ENCODE data around the gene ATRX. TPM values are rescaled to one million over a fixed set of nuclear protein-coding genes. Genes with fewer than 3 reads are reported as not detected.

The ATRX gene
- polyA plus RNA-seq, 1 donor from 2014 or later = 64.0 TPM

- Histone ChIP-seq H4K20me1 (ENCODE audit: insufficient read depth) (no peaks in the 10 kb centered on the region), H3K27me3 (ENCODE audit: insufficient read depth, low read depth, low read length) (no peaks in the 10 kb centered on the region), H3K9ac (ENCODE audit: low read length) (no peak overlapping the region), H3F3A (ENCODE audit: insufficient read depth, low read length, poor library complexity, severe bottlenecking) (no peaks in the 10 kb centered on the region), H2AFZ (ENCODE audit: low read depth, low read length) (no peak overlapping the region), H3K9me3 (ENCODE audit: low read length) (no peaks in the 10 kb centered on the region), H3K27ac (ENCODE audit: low read length) (no peak overlapping the region), H3K36me3 (ENCODE audit: insufficient read depth, low read length) (no peaks in the 10 kb centered on the region), H3K4me3 (ENCODE audit: low read length) (no peak overlapping the region), H3K9me2 (ENCODE audit: insufficient read depth, low read length) (no peaks in the 10 kb centered on the region), H3K4me2 (ENCODE audit: low read length) (no peak overlapping the region), H3K79me2 (replicated peaks; ENCODE audit: insufficient read depth, low read length) (peaks cover 6% of the 10 kb centered on the region)
- TF ChIP-seq RAD21 (conservative IDR thresholded peaks at IDR 0.05) (no peak), MXI1 (conservative IDR thresholded peaks at IDR 0.05; ENCODE audit: poor library complexity, severe bottlenecking) (no peak), SMC3 (conservative IDR thresholded peaks at IDR 0.05; ENCODE audit: poor library complexity) (no peak), POLR2AphosphoS5 (IDR thresholded peaks at IDR 0.05) (no peak), EZH2 (IDR thresholded peaks at IDR 0.05; ENCODE audit: borderline replicate concordance, insufficient read depth, low read length, poor library complexity, severe bottlenecking) (no peak), EP300 (conservative IDR thresholded peaks at IDR 0.05; ENCODE audit: poor library complexity, severe bottlenecking) (no peak), TAF1 (IDR thresholded peaks at IDR 0.05; ENCODE audit: low read depth) (no peak)
- TF ChIP-seq, protein P1, sequence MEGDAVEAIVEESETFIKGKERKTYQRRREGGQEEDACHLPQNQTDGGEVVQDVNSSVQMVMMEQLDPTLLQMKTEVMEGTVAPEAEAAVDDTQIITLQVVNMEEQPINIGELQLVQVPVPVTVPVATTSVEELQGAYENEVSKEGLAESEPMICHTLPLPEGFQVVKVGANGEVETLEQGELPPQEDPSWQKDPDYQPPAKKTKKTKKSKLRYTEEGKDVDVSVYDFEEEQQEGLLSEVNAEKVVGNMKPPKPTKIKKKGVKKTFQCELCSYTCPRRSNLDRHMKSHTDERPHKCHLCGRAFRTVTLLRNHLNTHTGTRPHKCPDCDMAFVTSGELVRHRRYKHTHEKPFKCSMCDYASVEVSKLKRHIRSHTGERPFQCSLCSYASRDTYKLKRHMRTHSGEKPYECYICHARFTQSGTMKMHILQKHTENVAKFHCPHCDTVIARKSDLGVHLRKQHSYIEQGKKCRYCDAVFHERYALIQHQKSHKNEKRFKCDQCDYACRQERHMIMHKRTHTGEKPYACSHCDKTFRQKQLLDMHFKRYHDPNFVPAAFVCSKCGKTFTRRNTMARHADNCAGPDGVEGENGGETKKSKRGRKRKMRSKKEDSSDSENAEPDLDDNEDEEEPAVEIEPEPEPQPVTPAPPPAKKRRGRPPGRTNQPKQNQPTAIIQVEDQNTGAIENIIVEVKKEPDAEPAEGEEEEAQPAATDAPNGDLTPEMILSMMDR (IDR thresholded peaks at IDR 0.05; ENCODE audit: poor library complexity, severe bottlenecking) = no peak
- TF ChIP-seq, protein P2, sequence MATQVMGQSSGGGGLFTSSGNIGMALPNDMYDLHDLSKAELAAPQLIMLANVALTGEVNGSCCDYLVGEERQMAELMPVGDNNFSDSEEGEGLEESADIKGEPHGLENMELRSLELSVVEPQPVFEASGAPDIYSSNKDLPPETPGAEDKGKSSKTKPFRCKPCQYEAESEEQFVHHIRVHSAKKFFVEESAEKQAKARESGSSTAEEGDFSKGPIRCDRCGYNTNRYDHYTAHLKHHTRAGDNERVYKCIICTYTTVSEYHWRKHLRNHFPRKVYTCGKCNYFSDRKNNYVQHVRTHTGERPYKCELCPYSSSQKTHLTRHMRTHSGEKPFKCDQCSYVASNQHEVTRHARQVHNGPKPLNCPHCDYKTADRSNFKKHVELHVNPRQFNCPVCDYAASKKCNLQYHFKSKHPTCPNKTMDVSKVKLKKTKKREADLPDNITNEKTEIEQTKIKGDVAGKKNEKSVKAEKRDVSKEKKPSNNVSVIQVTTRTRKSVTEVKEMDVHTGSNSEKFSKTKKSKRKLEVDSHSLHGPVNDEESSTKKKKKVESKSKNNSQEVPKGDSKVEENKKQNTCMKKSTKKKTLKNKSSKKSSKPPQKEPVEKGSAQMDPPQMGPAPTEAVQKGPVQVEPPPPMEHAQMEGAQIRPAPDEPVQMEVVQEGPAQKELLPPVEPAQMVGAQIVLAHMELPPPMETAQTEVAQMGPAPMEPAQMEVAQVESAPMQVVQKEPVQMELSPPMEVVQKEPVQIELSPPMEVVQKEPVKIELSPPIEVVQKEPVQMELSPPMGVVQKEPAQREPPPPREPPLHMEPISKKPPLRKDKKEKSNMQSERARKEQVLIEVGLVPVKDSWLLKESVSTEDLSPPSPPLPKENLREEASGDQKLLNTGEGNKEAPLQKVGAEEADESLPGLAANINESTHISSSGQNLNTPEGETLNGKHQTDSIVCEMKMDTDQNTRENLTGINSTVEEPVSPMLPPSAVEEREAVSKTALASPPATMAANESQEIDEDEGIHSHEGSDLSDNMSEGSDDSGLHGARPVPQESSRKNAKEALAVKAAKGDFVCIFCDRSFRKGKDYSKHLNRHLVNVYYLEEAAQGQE (IDR thresholded peaks at IDR 0.05; ENCODE audit: borderline replicate concordance) = no peak
Measured at GRCh38 chrX:77704881-77705280, 81.1 kb downstream of the ATRX start.

DNA sequence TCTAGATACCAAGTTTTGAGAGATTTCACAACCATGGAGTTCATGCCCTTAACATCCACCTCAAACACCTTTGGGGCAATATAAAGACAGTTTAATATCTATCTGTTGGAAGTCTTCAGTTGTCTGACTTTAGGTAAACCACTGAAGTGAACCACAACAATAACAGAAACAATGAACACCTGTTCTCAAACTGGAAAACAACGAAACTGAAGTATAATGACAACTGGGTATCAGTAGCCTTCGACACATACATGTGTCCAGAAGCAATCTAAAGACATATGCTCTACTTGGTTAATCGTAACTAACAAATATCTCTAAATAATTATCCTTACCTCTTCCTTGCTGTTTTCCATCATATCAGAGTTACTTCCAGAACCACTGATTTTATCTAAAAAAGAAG lies 87.8 kb downstream of the ATRX start:
- no peak overlapping the region for H3K4me2 ChIP-seq (ENCODE audit: low read length)
- H3K9me3 ChIP-seq (ENCODE audit: low read length) = no peaks in the 10 kb centered on the region
- no peak overlapping the region for H3K27ac ChIP-seq (ENCODE audit: low read length)
- H3K27me3 ChIP-seq (ENCODE audit: insufficient read depth, low read depth, low read length) = no peaks in the 10 kb centered on the region
- TF ChIP-seq, protein P1 (IDR thresholded peaks at IDR 0.05; ENCODE audit: poor library complexity, severe bottlenecking) = no peak
- TF ChIP-seq MXI1 (conservative IDR thresholded peaks at IDR 0.05; ENCODE audit: poor library complexity, severe bottlenecking) (no peak), EP300 (conservative IDR thresholded peaks at IDR 0.05; ENCODE audit: poor library complexity, severe bottlenecking) (no peak), RAD21 (conservative IDR thresholded peaks at IDR 0.05) (no peak), SMC3 (conservative IDR thresholded peaks at IDR 0.05; ENCODE audit: poor library complexity) (no peak), POLR2AphosphoS5 (IDR thresholded peaks at IDR 0.05) (no peak)
- no peak overlapping the region for H2AFZ ChIP-seq (ENCODE audit: low read depth, low read length)
- no peaks in the 10 kb centered on the region for H3K9me2 ChIP-seq (ENCODE audit: insufficient read depth, low read length)
- peaks cover 10% of the 10 kb centered on the region for H3K79me2 ChIP-seq (replicated peaks; ENCODE audit: insufficient read depth, low read length)
- no peak overlapping the region for H3K4me3 ChIP-seq (ENCODE audit: low read length)
- H3K9ac ChIP-seq (ENCODE audit: low read length) = no peak overlapping the region
- H3K36me3 ChIP-seq (ENCODE audit: insufficient read depth, low read length) = no peaks in the 10 kb centered on the region
- H3F3A ChIP-seq (ENCODE audit: insufficient read depth, low read length, poor library complexity, severe bottlenecking) = no peaks in the 10 kb centered on the region
- H4K20me1 ChIP-seq (ENCODE audit: insufficient read depth) = no peaks in the 10 kb centered on the region
